GM21515 (cell line): ENCODE measurements around the gene PIK3R1.

ENCODE experiments used
- ATAC-seq: cut with Tn5 transposase; IDR thresholded peaks from one replicate; pipeline ENCODE4 v1.9.1; 2021; ENCODE audit not compliant: unreplicated experiment

Gene PIK3R1

GRCh38 chr5:68267066-68267465, 51.5 kb downstream of the PIK3R1 start:
- ATAC-seq: no peak

- peak; percentile 41 for ATAC-seq
These were observed 52.7 kb downstream of the PIK3R1 start for GRCh38 chr5:68268101-68268851.

GRCh38 chr5:68268852-68269130, 53.2 kb downstream of the PIK3R1 start:
- no peak for ATAC-seq

- no peak for ATAC-seq
These were observed 54.3 kb downstream of the PIK3R1 start for GRCh38 chr5:68269820-68270219.

- no peak for ATAC-seq
These were observed 54.9 kb downstream of the PIK3R1 start for GRCh38 chr5:68270399-68270975.

GRCh38 chr5:68271124-68271523, 55.6 kb downstream of the PIK3R1 start:
- ATAC-seq: no peak

- ATAC-seq: no peak
These were observed 56.7 kb downstream of the PIK3R1 start for GRCh38 chr5:68272289-68272688.

GRCh38 chr5:68273717-68274409, 58.3 kb downstream of the PIK3R1 start:
- peak; percentile 66 for ATAC-seq

- no peak for ATAC-seq
These were observed 59.5 kb downstream of the PIK3R1 start for GRCh38 chr5:68274847-68275651.

- no peak for ATAC-seq
These were observed 61.2 kb downstream of the PIK3R1 start for GRCh38 chr5:68276740-68277139.

- ATAC-seq: no peak
These were observed 61.9 kb downstream of the PIK3R1 start for GRCh38 chr5:68277431-68277830.

- no peak for ATAC-seq
These were observed 64.4 kb downstream of the PIK3R1 start for GRCh38 chr5:68279984-68280383.

GRCh38 chr5:68282001-68282400, 66.4 kb downstream of the PIK3R1 start:
- ATAC-seq: no peak

GRCh38 chr5:68283766-68284165, 68.2 kb downstream of the PIK3R1 start:
- ATAC-seq: no peak

GRCh38 chr5:68285075-68285840, 69.7 kb downstream of the PIK3R1 start:
- peak; percentile 43 for ATAC-seq

- ATAC-seq: no peak
These were observed 70.5 kb downstream of the PIK3R1 start for GRCh38 chr5:68285851-68286611.

GRCh38 chr5:68286612-68286912, 71.0 kb downstream of the PIK3R1 start:
- ATAC-seq: no peak

- ATAC-seq: no peak
These were observed 72.0 kb downstream of the PIK3R1 start for GRCh38 chr5:68287631-68287975.

GRCh38 chr5:68287976-68288706, 72.6 kb downstream of the PIK3R1 start:
- ATAC-seq: peak; percentile 84

GRCh38 chr5:68288707-68289134, 73.2 kb downstream of the PIK3R1 start:
- ATAC-seq: peak; percentile 14
